ENCODE measurements around the gene PTP4A2.

The PTP4A2 gene

GRCh38 chr1:31871703-31872102 is 66.5 kb downstream of the PTP4A2 start:
- peaks cover 36% of the 10 kb centered on the region for H3K4me1 Mint-ChIP-seq
- no peak overlapping the region for H3K27ac Mint-ChIP-seq
- DNase-seq (ENCODE audit: low spot score in 2 of 2) = no peak
- H3K36me3 Mint-ChIP-seq = no peaks in the 10 kb centered on the region
- no peak overlapping the region for H3K4me3 Mint-ChIP-seq
- no peaks in the 10 kb centered on the region for H3K9me3 Mint-ChIP-seq
- ATAC-seq = no peak

GRCh38 chr1:31870086-31870736 is 68.0 kb downstream of the PTP4A2 start:
- Mint-ChIP-seq H3K4me3 (no peak overlapping the region), H3K4me1 (peaks cover 31% of the 10 kb centered on the region), H3K27ac (no peak overlapping the region), H3K9me3 (no peaks in the 10 kb centered on the region), H3K36me3 (no peaks in the 10 kb centered on the region)
- no peak for ATAC-seq
- no peak for DNase-seq (ENCODE audit: low spot score in 2 of 2)

DNA sequence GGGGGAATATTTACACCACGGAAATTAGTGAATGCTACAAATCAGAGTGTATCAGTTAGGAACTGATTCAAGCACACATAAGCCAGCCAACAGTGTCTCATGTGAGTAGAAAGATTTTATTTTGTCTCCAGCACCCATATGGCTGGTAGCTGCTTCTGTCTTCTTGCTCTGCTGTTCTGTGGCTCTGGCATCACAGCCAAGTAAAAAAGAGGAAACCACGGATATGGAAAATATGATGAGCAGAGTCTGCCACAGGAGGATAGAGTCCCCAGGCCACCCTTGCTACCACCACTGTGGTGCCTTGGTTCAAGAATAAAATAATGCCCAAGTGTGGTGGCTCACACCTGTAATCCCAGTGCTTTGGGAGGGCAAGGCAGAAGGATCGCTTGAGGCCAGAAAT is 68.7 kb downstream of the PTP4A2 start:
- Mint-ChIP-seq H3K4me3 (no peak overlapping the region), H3K36me3 (no peaks in the 10 kb centered on the region), H3K9me3 (no peaks in the 10 kb centered on the region), H3K27ac (peak overlapping the region; percentile 29), H3K4me1 (peaks cover 31% of the 10 kb centered on the region)
- ATAC-seq (peak; percentile 36), DNase-seq (ENCODE audit: low spot score in 2 of 2) (no peak)

DNA sequence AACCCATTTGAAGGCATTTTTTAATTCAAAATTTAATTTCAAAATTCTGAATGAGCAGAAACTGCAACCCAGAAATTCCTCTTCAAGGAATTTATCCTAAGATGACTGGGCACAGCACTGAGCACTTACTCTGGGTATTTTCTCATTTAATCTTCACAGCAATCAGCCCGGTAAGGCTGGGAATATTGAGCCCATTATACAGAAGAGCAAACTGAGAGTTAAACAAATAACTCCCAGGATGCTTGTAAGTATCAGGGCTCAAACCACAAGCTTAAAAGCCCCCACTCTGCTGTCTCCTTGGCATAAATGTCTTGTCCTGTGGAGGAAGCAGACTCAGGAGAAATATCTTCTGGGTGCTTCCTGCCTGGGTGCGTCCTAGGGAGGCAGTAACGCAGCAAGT is 69.3 kb downstream of the PTP4A2 start:
- no peaks in the 10 kb centered on the region for H3K9me3 Mint-ChIP-seq
- H3K4me1 Mint-ChIP-seq = peaks cover 31% of the 10 kb centered on the region
- no peaks in the 10 kb centered on the region for H3K36me3 Mint-ChIP-seq
- H3K4me3 Mint-ChIP-seq = no peak overlapping the region
- peak overlapping the region; percentile 29 for H3K27ac Mint-ChIP-seq
- ATAC-seq = no peak
- DNase-seq (ENCODE audit: low spot score in 2 of 2) = no peak

GRCh38 chr1:31867546-31867945 is 70.6 kb downstream of the PTP4A2 start:
- DNase-seq (ENCODE audit: low spot score in 2 of 2) = no peak
- Mint-ChIP-seq H3K27ac (peak overlapping the region; percentile 5), H3K9me3 (no peaks in the 10 kb centered on the region), H3K4me3 (no peak overlapping the region), H3K4me1 (peaks cover 23% of the 10 kb centered on the region), H3K36me3 (no peaks in the 10 kb centered on the region)
- ATAC-seq = no peak

DNA sequence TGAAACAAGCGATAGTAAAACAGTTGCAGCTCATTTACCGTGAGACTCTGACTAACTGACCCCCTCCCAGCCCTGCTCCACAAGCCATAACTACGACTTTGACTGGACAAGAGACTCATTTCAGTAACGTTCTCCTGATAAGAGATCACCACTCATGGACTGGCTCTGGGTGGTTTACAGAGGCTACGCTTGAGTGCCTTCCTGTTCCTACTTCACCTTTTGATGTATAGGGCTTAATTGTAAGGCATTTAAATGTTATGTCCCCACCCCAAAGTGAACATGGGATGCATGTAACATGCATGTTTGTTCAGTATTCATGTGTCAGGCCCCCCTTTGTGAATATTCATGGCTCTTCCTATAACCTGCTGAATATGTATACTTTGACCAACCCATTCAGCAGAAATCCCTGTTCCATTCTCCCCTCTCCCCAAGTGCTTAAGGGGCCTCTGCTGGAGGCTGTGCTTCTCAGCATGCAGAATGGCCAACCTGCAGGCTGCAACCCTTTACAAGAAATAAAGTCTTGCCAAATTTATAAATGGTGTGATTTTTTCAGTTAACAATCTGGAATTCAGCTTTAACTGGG is 71.6 kb downstream of the PTP4A2 start:
- DNase-seq (ENCODE audit: low spot score in 2 of 2) = no peak
- peak; percentile 80 for ATAC-seq

GRCh38 chr1:31865728-31866449 is 72.3 kb downstream of the PTP4A2 start:
- Mint-ChIP-seq H3K4me3 (no peak overlapping the region), H3K9me3 (no peaks in the 10 kb centered on the region), H3K27ac (no peak overlapping the region), H3K36me3 (no peaks in the 10 kb centered on the region), H3K4me1 (peaks cover 17% of the 10 kb centered on the region)
- ATAC-seq (no peak), DNase-seq (ENCODE audit: low spot score in 2 of 2) (no peak)

More for the DNA sequence above, 71.6 kb downstream of the PTP4A2 start:
- H3K4me1 Mint-ChIP-seq = peaks cover 18% of the 10 kb centered on the region
- H3K27ac Mint-ChIP-seq = no peak overlapping the region
- H3K9me3 Mint-ChIP-seq = no peaks in the 10 kb centered on the region
- H3K4me3 Mint-ChIP-seq = no peak overlapping the region
- H3K36me3 Mint-ChIP-seq = no peaks in the 10 kb centered on the region

DNA sequence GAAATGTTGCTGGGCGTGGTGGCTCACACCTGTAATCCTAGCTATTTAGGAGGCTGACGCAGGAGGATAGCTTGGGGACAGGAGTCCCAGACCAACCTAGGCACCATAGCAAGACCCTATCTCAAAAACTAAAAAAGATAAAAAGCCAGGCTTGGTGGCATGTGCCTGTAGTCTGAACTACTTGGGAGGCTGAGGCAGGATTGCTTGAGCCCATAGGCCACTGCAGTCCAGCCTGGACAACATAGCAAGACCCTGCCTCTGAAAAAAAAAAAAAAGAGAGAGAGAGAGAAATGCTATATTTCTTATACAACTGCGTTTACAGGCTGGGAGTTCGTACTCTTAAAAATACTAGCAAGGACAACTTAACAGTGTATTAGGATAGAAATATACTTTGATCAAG is 76.1 kb downstream of the PTP4A2 start:
- H3K4me3 Mint-ChIP-seq = no peak overlapping the region
- ATAC-seq = no peak
- DNase-seq (ENCODE audit: low spot score in 2 of 2) = no peak
- no peak overlapping the region for H3K27ac Mint-ChIP-seq
- H3K4me1 Mint-ChIP-seq = no peaks in the 10 kb centered on the region
- no peaks in the 10 kb centered on the region for H3K9me3 Mint-ChIP-seq
- H3K36me3 Mint-ChIP-seq = no peaks in the 10 kb centered on the region

- no peak for ATAC-seq
- H3K4me1 Mint-ChIP-seq = no peaks in the 10 kb centered on the region
- no peaks in the 10 kb centered on the region for H3K36me3 Mint-ChIP-seq
- DNase-seq (ENCODE audit: low spot score in 2 of 2) = no peak
- H3K27ac Mint-ChIP-seq = no peak overlapping the region
- no peak overlapping the region for H3K4me3 Mint-ChIP-seq
- no peaks in the 10 kb centered on the region for H3K9me3 Mint-ChIP-seq
Observed at GRCh38 chr1:31861346-31861745, 76.8 kb downstream of the PTP4A2 start.

GRCh38 chr1:31860581-31860980 is 77.6 kb downstream of the PTP4A2 start:
- no peaks in the 10 kb centered on the region for H3K4me1 Mint-ChIP-seq
- H3K27ac Mint-ChIP-seq = no peak overlapping the region
- no peaks in the 10 kb centered on the region for H3K36me3 Mint-ChIP-seq
- no peak for ATAC-seq
- no peak overlapping the region for H3K4me3 Mint-ChIP-seq
- DNase-seq (ENCODE audit: low spot score in 2 of 2) = no peak
- no peaks in the 10 kb centered on the region for H3K9me3 Mint-ChIP-seq

GRCh38 chr1:31859719-31860118 is 78.4 kb downstream of the PTP4A2 start:
- Mint-ChIP-seq H3K36me3 (no peaks in the 10 kb centered on the region), H3K9me3 (no peaks in the 10 kb centered on the region), H3K4me1 (no peaks in the 10 kb centered on the region), H3K27ac (no peak overlapping the region), H3K4me3 (no peak overlapping the region)
- no peak for ATAC-seq
- DNase-seq (ENCODE audit: low spot score in 2 of 2) = no peak

GRCh38 chr1:31859044-31859443 is 79.1 kb downstream of the PTP4A2 start:
- no peaks in the 10 kb centered on the region for H3K9me3 Mint-ChIP-seq
- H3K4me3 Mint-ChIP-seq = no peak overlapping the region
- ATAC-seq (no peak), DNase-seq (ENCODE audit: low spot score in 2 of 2) (no peak)
- no peaks in the 10 kb centered on the region for H3K36me3 Mint-ChIP-seq
- H3K27ac Mint-ChIP-seq = no peak overlapping the region
- H3K4me1 Mint-ChIP-seq = no peaks in the 10 kb centered on the region

- no peaks in the 10 kb centered on the region for H3K36me3 Mint-ChIP-seq
- ATAC-seq = no peak
- no peak overlapping the region for H3K27ac Mint-ChIP-seq
- no peaks in the 10 kb centered on the region for H3K9me3 Mint-ChIP-seq
- H3K4me1 Mint-ChIP-seq = no peaks in the 10 kb centered on the region
- H3K4me3 Mint-ChIP-seq = no peak overlapping the region
- no peak for DNase-seq (ENCODE audit: low spot score in 2 of 2)
Observed at GRCh38 chr1:31857863-31858262, 80.3 kb downstream of the PTP4A2 start.
